Prostate gland (tissue), 2 donors: ENCODE results near the gene CDH26.

Experiments used
- CTCF ChIP-seq, 4 experiments: fragments of 200-600 bp in 2 of 4; fragments of 450-650 bp in 2 of 4; sonication (generic) in 2 of 4; IDR thresholded peaks; 1 replicate in 3 of 4; 2 replicates in 1 of 4; pipeline ENCODE4 v1.5.1; 2016 to 2019; ENCODE audit warnings: antibody characterized with exemption in 4 of 4, mild to moderate bottlenecking in 2 of 4, moderate library complexity in 2 of 4
- POLR2A ChIP-seq: fragments of 450-650 bp; IDR thresholded peaks from one replicate; pipeline ENCODE4 v1.6.1; 2016; ENCODE audit warnings: antibody characterized with exemption, mild to moderate bottlenecking
- POLR2AphosphoS5 ChIP-seq: sonication (generic); formaldehyde crosslinking; IDR thresholded peaks from one replicate; pipeline ENCODE4 v1.6.1; 2017; ENCODE audit warnings: antibody characterized with exemption

- TF ChIP-seq CTCF (IDR thresholded peaks at IDR 0.05) (no peak), POLR2AphosphoS5 (no peak), POLR2A (no peak)
Observed at GRCh38 chr20:60035486-60035885, 77.3 kb downstream of the CDH26 start.
